ENCODE data around the gene CARD18.

Gene CARD18

DNA sequence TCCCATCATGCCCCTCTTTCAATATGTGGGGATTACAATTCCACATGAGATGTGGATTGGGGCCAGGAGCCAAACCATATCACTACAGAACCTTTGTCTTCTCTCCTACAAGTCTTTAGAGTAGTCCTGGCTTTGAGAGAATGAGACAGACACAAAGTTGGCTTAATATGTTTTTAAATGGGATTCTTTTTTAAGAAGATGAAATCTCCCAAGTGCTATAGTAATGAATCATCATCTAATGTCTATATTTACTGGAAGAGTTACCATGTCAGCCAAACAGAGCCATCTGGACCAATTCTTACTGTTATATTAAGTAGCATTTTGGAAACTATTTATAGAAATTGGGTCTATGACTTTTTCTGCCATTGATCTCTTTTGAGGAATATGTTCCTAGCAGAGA lies 38.1 kb upstream of the CARD18 start:
- H3K4me3 ChIP-seq (ENCODE audit: low read length, poor library complexity, severe bottlenecking), result no peak overlapping the region
- no peak overlapping the region for H2AFZ ChIP-seq (ENCODE audit: low read length)
- H3K4me1 ChIP-seq (ENCODE audit: insufficient read depth, low read length, poor library complexity, severe bottlenecking), result no peaks in the 10 kb centered on the region
- H3K27me3 ChIP-seq (ENCODE audit: insufficient read depth, low read length, poor library complexity, severe bottlenecking), result no peaks in the 10 kb centered on the region
- no peak overlapping the region for H3K4me2 ChIP-seq (ENCODE audit: low read depth, low read length, poor library complexity, severe bottlenecking)
- H4K20me1 ChIP-seq (ENCODE audit: insufficient read depth, low read length, poor library complexity, severe bottlenecking), result no peaks in the 10 kb centered on the region
- H3K9me2 ChIP-seq (replicated peaks; ENCODE audit: low read depth, low read length), result no peaks in the 10 kb centered on the region
- no peaks in the 10 kb centered on the region for H3K9me3 ChIP-seq (ENCODE audit: insufficient read depth, low read depth, low read length)
- no peak overlapping the region for H3K9ac ChIP-seq (ENCODE audit: low read depth, low read length, poor library complexity, severe bottlenecking)
- H3K36me3 ChIP-seq (ENCODE audit: insufficient read depth, low read length), result no peaks in the 10 kb centered on the region
- no peaks in the 10 kb centered on the region for H3K79me2 ChIP-seq (ENCODE audit: insufficient read depth, low read length)
- no peaks in the 10 kb centered on the region for H3F3A ChIP-seq (ENCODE audit: low read depth)
- TF ChIP-seq, protein P1, sequence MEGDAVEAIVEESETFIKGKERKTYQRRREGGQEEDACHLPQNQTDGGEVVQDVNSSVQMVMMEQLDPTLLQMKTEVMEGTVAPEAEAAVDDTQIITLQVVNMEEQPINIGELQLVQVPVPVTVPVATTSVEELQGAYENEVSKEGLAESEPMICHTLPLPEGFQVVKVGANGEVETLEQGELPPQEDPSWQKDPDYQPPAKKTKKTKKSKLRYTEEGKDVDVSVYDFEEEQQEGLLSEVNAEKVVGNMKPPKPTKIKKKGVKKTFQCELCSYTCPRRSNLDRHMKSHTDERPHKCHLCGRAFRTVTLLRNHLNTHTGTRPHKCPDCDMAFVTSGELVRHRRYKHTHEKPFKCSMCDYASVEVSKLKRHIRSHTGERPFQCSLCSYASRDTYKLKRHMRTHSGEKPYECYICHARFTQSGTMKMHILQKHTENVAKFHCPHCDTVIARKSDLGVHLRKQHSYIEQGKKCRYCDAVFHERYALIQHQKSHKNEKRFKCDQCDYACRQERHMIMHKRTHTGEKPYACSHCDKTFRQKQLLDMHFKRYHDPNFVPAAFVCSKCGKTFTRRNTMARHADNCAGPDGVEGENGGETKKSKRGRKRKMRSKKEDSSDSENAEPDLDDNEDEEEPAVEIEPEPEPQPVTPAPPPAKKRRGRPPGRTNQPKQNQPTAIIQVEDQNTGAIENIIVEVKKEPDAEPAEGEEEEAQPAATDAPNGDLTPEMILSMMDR (conservative IDR thresholded peaks at IDR 0.05; ENCODE audit: low read length), result no peak
- no peak for TF ChIP-seq EZH2phosphoT487 (IDR thresholded peaks at IDR 0.05; ENCODE audit: borderline replicate concordance)

DNA sequence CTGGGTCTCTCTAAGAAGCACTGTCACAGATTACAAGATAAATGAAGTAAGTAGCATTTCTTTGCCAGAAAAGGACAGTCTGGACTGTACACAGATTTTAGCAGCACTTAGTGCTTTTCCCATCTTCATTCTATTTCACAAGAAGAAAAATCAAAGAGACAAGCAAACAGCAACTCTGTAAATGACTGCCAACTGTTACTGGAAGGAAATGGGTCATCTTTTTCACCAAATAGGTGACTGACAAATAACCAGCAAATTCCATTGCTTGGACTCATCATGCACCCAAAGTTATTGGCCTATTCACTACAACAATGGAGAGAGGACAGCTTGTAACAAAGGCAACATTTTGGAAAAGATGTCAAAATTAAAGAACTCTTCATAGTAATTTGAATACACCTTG lies 28.9 kb upstream of the CARD18 start:
- H3K79me2 ChIP-seq (ENCODE audit: insufficient read depth, low read length), result no peaks in the 10 kb centered on the region
- no peaks in the 10 kb centered on the region for H3K9me3 ChIP-seq (ENCODE audit: insufficient read depth, low read depth, low read length)
- H3K9me2 ChIP-seq (replicated peaks; ENCODE audit: low read depth, low read length), result no peaks in the 10 kb centered on the region
- no peak overlapping the region for H3K9ac ChIP-seq (ENCODE audit: low read depth, low read length, poor library complexity, severe bottlenecking)
- H3K36me3 ChIP-seq (ENCODE audit: insufficient read depth, low read length), result no peaks in the 10 kb centered on the region
- TF ChIP-seq, protein P1 (conservative IDR thresholded peaks at IDR 0.05; ENCODE audit: low read length), result no peak
- no peak for TF ChIP-seq EZH2phosphoT487 (IDR thresholded peaks at IDR 0.05; ENCODE audit: borderline replicate concordance)
- no peak overlapping the region for H3K4me2 ChIP-seq (ENCODE audit: low read depth, low read length, poor library complexity, severe bottlenecking)
- no peaks in the 10 kb centered on the region for H4K20me1 ChIP-seq (ENCODE audit: insufficient read depth, low read length, poor library complexity, severe bottlenecking)
- no peaks in the 10 kb centered on the region for H3K27me3 ChIP-seq (ENCODE audit: insufficient read depth, low read length, poor library complexity, severe bottlenecking)
- no peak overlapping the region for H3K4me3 ChIP-seq (ENCODE audit: low read length, poor library complexity, severe bottlenecking)
- no peaks in the 10 kb centered on the region for H3K4me1 ChIP-seq (ENCODE audit: insufficient read depth, low read length, poor library complexity, severe bottlenecking)
- no peaks in the 10 kb centered on the region for H3F3A ChIP-seq (ENCODE audit: low read depth)
- no peak overlapping the region for H2AFZ ChIP-seq (ENCODE audit: low read length)

- Histone ChIP-seq H3K79me2 (ENCODE audit: insufficient read depth, low read length) (no peaks in the 10 kb centered on the region), H3K9me2 (replicated peaks; ENCODE audit: low read depth, low read length) (no peaks in the 10 kb centered on the region), H3K4me1 (ENCODE audit: insufficient read depth, low read length, poor library complexity, severe bottlenecking) (no peaks in the 10 kb centered on the region), H3K9me3 (ENCODE audit: insufficient read depth, low read depth, low read length) (no peaks in the 10 kb centered on the region), H3F3A (ENCODE audit: low read depth) (no peaks in the 10 kb centered on the region), H4K20me1 (ENCODE audit: insufficient read depth, low read length, poor library complexity, severe bottlenecking) (no peaks in the 10 kb centered on the region), H3K4me3 (ENCODE audit: low read length, poor library complexity, severe bottlenecking) (no peak overlapping the region), H3K36me3 (ENCODE audit: insufficient read depth, low read length) (no peaks in the 10 kb centered on the region), H2AFZ (ENCODE audit: low read length) (no peak overlapping the region), H3K4me2 (ENCODE audit: low read depth, low read length, poor library complexity, severe bottlenecking) (no peak overlapping the region), H3K9ac (ENCODE audit: low read depth, low read length, poor library complexity, severe bottlenecking) (no peak overlapping the region), H3K27me3 (ENCODE audit: insufficient read depth, low read length, poor library complexity, severe bottlenecking) (no peaks in the 10 kb centered on the region)
- TF ChIP-seq, protein P1 (conservative IDR thresholded peaks at IDR 0.05; ENCODE audit: low read length), result no peak
- TF ChIP-seq EZH2phosphoT487 (IDR thresholded peaks at IDR 0.05; ENCODE audit: borderline replicate concordance), result no peak
Measured at GRCh38 chr11:105167244-105167643, 27.7 kb upstream of the CARD18 start.
